Epithelial cell of esophagus (primary cell): ENCODE measurements around the gene TRMT44.

Experiments used
- DNase-seq: peaks from one replicate; pipeline ENCODE4 v3.0.0; 2010; ENCODE audit warnings: low read depth
- H3K4me3 ChIP-seq: 2 replicates; pipeline ENCODE4 v1.5.1; 2011; ENCODE audit warnings: mild to moderate bottlenecking, low read length, control low read depth
- TF ChIP-seq, protein P1 (sequence below): IDR thresholded peaks from 2 replicates; pipeline ENCODE4 v1.5.1; 2011; ENCODE audit warnings: low read depth, mild to moderate bottlenecking, low read length, control low read depth, inconsistent platforms; ENCODE audit not compliant: insufficient read depth; ENCODE audit errors: missing control alignments

Gene TRMT44

DNA sequence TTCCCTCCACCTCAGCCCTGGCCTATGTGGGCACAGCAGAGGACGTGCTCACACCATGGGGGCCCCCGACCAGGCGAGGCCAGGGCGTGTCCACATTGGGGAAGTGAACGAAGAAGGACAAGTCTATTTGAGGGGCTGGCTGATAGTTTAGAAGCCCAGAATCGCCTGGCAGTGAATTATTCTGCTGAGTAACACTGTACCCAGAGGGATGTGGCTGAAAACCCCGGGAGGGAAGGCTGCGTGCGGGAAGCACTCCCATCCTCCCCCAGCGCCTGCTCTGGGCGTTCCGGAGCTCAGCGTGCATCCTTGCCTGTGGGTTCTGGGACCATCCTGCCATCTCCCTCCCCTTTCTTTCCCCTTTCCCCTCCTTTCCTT, 66.6 kb downstream of the TRMT44 start:
- no peak overlapping the region for H3K4me3 ChIP-seq
- TF ChIP-seq, protein P1, sequence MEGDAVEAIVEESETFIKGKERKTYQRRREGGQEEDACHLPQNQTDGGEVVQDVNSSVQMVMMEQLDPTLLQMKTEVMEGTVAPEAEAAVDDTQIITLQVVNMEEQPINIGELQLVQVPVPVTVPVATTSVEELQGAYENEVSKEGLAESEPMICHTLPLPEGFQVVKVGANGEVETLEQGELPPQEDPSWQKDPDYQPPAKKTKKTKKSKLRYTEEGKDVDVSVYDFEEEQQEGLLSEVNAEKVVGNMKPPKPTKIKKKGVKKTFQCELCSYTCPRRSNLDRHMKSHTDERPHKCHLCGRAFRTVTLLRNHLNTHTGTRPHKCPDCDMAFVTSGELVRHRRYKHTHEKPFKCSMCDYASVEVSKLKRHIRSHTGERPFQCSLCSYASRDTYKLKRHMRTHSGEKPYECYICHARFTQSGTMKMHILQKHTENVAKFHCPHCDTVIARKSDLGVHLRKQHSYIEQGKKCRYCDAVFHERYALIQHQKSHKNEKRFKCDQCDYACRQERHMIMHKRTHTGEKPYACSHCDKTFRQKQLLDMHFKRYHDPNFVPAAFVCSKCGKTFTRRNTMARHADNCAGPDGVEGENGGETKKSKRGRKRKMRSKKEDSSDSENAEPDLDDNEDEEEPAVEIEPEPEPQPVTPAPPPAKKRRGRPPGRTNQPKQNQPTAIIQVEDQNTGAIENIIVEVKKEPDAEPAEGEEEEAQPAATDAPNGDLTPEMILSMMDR, result no peak
- no peak for DNase-seq

DNA sequence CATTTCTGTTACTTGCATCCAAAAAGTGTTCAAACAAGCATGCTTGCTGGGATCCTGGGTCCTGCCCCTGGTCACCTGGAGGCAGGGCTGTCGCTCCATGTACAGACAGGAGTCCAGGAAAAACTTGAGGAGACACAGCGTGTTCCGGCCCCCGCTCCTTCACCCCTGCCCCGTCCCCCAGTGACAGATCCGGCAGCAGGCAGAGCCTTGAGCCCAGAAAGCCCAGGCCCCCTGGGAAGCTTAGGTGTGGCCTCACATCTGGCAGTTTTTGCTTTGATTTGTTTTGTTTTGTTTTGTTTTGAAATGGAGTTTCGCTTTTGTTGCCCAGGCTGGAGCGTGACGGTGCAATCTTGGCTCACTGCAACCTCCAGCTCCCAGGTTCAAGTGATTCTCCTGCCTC, 67.0 kb downstream of the TRMT44 start:
- no peak for DNase-seq
- TF ChIP-seq, protein P1, result no peak

DNA sequence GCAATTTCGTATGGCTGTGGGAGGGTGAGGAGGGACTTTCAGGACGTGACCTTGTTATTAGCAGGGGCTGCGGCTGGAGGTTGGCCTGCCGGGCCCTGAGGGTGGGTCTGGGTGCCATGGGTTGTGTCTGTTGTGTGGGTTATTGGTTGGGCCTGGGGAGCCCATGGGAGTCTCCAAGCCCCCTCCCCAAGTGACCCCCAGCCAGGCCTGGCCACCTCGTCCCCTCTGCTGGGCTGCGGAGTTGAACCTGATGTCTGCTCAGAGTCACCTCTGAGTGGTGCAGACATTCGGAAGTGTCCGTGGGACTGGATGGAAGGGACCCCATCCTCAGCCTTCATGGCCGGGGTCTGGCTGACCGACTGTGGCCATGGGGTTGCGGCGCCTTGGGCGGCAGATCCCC, 67.7 kb downstream of the TRMT44 start:
- TF ChIP-seq, protein P1, result no peak
- H3K4me3 ChIP-seq, result no peak overlapping the region
- DNase-seq, result no peak

More for the DNA sequence above, 67.0 kb downstream of the TRMT44 start:
- H3K4me3 ChIP-seq, result no peak overlapping the region

DNA sequence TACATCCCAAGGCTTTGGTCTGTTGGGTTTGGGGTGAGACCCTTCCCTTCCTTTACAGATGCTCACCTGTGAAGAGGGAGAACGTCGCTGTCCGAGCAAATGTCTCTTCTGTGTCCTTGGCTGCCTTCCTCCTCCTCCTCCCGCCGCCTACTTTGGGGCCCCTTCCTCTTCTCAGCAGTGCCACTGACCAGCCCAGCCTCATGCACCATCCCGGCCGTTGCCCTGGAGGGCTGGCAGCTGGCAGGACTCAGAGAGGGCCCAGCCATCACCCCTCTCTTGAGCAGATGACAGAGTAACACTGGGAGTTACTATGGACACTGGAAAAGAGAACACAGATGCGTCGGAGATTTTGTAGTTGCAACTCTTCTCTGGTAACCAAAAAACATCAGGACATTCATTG, 68.2 kb downstream of the TRMT44 start:
- TF ChIP-seq, protein P1, result no peak
- H3K4me3 ChIP-seq, result no peak overlapping the region
- no peak for DNase-seq

DNA sequence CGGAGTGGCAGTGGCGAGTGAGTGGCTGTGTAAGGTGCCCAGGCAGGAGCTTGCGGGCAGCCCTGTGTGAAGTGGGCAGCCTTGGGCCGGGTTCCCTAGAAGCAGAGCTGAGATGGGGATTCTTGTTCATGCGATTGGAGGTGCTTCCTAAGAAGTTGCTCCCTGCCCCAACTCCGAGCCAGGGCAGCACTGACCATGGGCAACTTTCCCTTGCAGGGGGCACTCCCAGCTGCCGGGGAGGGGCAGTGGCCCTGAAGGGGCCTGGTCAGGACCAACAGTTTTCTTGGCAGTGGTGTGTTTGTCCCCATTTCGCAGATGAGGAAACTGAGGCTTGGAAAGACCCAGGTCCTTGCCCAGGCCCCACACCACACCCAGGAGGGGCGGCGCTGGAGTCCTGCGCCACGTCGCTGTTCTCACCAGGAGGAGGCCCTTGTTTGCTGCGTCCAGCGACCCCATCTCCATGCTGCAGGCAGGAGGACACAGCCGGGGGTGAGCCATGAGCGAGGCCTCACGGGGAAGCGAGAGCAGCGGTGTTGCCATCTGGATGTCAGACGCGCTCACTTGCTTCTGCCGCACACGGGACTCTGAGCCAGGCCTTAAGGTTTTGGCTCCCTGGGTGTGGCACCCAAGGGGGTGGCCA, 68.9 kb downstream of the TRMT44 start:
- TF ChIP-seq, protein P1, result no peak
- no peak overlapping the region for H3K4me3 ChIP-seq
- DNase-seq, result no peak

DNA sequence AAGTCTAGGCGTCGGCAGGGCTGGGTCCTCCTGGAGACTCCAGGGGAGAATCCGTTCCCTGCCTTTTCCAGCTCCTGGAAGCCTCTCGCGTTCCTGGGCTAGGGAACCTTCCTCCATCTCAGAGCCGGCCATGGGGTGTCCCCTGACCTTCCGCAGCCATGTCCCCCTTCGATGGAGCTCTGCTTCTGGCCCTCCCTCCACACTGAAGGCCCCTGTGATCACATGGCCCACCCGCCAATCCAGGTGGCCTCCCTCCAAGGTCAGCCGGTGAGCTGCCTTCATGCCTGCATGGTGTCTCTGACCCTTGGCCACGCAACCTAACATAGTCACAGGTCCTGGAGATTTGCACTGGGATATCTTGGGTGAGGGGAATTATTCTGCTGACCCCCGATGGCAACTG, 69.6 kb downstream of the TRMT44 start:
- no peak for DNase-seq
- TF ChIP-seq, protein P1, result no peak
- H3K4me3 ChIP-seq, result no peak overlapping the region

DNA sequence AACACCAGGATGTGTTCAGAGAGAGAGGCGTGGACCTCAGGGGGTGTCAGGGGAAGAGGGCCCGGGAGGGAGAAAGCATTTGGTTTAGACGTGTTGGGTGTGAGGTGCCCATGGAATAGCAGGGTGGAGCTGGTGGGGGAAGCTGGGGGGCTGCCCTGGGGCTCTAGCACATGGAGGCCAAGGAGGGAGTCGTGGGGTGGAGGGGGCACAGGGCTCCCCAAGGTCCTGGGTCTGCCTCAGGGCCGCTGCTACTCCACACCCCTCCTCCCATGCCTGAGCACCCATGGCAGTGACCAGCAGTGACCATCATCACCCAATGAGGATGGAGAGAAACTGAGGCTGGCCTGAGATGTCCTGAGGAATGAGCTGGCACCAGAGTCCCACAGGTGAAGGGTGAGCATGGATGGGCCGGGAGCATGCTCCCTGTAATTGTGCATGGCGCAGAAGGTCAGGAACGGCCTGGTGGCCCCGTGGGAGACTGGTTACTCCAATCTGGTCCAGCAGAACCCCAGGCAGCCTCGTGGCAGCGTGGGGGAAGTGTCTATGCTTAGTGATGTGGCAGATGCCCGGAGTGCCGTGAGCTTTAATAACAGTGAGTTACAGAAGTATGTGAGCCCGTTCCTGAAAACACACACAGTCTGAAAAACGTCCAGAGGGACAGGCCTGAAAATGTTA, 70.2 kb downstream of the TRMT44 start:
- TF ChIP-seq, protein P1, result no peak
- H3K4me3 ChIP-seq, result no peak overlapping the region
- DNase-seq, result no peak
